ENCODE results near the gene KCNQ1. TPM values are rescaled to one million over a fixed set of nuclear protein-coding genes. Genes with fewer than 3 reads are reported as not detected.
A peak's percentile ranks its signal among the peaks of the same experiment; 100 is the strongest.

The KCNQ1 gene
- total RNA-seq, 4 donors from 2014 or later, result 0.81 to 2.2 (median 1.6) TPM

GRCh38 chr11:2746401-2747247 lies 301.8 kb downstream of the KCNQ1 start:
- DNase-seq (ENCODE audit: low spot score in 2 of 2), result peak in 1 of 2 donors; percentile 80
- no peak for TF ChIP-seq POLR2A (IDR thresholded peaks at IDR 0.05)
- TF ChIP-seq, protein P1, sequence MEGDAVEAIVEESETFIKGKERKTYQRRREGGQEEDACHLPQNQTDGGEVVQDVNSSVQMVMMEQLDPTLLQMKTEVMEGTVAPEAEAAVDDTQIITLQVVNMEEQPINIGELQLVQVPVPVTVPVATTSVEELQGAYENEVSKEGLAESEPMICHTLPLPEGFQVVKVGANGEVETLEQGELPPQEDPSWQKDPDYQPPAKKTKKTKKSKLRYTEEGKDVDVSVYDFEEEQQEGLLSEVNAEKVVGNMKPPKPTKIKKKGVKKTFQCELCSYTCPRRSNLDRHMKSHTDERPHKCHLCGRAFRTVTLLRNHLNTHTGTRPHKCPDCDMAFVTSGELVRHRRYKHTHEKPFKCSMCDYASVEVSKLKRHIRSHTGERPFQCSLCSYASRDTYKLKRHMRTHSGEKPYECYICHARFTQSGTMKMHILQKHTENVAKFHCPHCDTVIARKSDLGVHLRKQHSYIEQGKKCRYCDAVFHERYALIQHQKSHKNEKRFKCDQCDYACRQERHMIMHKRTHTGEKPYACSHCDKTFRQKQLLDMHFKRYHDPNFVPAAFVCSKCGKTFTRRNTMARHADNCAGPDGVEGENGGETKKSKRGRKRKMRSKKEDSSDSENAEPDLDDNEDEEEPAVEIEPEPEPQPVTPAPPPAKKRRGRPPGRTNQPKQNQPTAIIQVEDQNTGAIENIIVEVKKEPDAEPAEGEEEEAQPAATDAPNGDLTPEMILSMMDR (IDR thresholded peaks at IDR 0.05), result no peak
- 70 to 71% methylated on average over 20 to 24 of the region's 24 CpGs for WGBS, 2 donors
- intact Hi-C loops (cut with DNase I; ENCODE audit: low total_unique reads), result no loop called here
- no peak overlapping the region for H3K4me3 ChIP-seq (ENCODE audit: low read depth, poor library complexity, severe bottlenecking)

GRCh38 chr11:2747248-2748027 lies 302.6 kb downstream of the KCNQ1 start:
- peak in 1 of 2 donors; percentile 69 for DNase-seq (ENCODE audit: low spot score in 2 of 2)
- 55 to 71% methylated on average over 16 of the region's 16 CpGs for WGBS, 2 donors
- intact Hi-C loops (cut with DNase I; ENCODE audit: low total_unique reads), result no loop called here

GRCh38 chr11:2748061-2748813 lies 303.4 kb downstream of the KCNQ1 start:
- TF ChIP-seq POLR2A (IDR thresholded peaks at IDR 0.05), result no peak
- TF ChIP-seq, protein P1 (IDR thresholded peaks at IDR 0.05), result no peak
- intact Hi-C loops (cut with DNase I; ENCODE audit: low total_unique reads), result no loop called here
- 80 to 92% methylated on average over 8 to 11 of the region's 11 CpGs for WGBS, 2 donors
- DNase-seq (ENCODE audit: low spot score in 2 of 2), result peak in 1 of 2 donors; percentile 52
- no peak overlapping the region for H3K4me3 ChIP-seq (ENCODE audit: low read depth, poor library complexity, severe bottlenecking)

More at GRCh38 chr11:2747248-2748027, 302.6 kb downstream of the KCNQ1 start:
- TF ChIP-seq, protein P1 (IDR thresholded peaks at IDR 0.05), result no peak
- no peak overlapping the region for H3K4me3 ChIP-seq (ENCODE audit: low read depth, poor library complexity, severe bottlenecking)

DNA sequence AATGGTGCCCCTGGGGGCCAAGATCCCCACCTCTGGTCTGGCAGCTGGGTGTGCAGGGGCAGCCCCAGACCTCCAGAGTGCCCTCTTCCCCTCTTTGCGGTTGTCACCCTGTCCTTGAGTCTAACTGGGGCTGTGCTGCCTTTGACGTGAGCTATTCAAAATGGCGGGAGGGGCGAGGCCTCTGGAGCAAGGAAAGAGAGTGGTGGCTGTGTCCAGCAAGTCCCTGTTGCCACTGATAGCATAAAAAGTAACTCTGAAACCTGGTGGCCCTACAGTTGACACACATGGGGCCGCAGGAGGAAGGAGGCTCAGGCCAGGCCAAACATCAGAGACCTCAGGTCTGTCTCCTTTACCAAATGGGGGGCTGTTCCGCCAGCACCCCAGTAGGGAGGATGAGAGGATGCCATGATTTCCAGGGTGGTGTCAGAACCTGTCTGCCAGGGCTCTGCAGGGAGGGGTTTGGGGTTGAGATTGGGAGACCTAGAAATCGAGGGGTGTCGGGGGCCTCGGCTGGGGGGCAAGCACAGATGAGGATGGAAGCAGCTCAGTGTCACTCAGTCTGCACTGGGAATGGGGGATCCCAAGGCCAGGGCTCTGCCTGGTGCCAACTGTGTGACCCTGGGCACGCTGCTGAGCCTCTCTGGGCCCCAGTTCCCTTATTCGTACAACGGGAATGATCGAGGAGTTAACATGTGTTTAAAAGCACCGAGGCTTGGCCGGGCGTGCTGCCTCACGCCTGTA lies 304.2 kb downstream of the KCNQ1 start:
- no peak overlapping the region for H3K4me3 ChIP-seq (ENCODE audit: low read depth, poor library complexity, severe bottlenecking)
- intact Hi-C loops (cut with DNase I; ENCODE audit: low total_unique reads), result no loop called here
- peak in 1 of 2 donors; percentile 59 for DNase-seq (ENCODE audit: low spot score in 2 of 2)
- WGBS, 2 donors, result 88 to 93% methylated on average over 17 of the region's 17 CpGs
- no peak for TF ChIP-seq POLR2A (IDR thresholded peaks at IDR 0.05)
- TF ChIP-seq, protein P1 (IDR thresholded peaks at IDR 0.05), result no peak

GRCh38 chr11:2750101-2750681 lies 305.4 kb downstream of the KCNQ1 start:
- intact Hi-C loops (cut with DNase I; ENCODE audit: low total_unique reads), result no loop called here
- WGBS, 2 donors, result 85 to 89% methylated on average over 9 of the region's 9 CpGs
- DNase-seq (ENCODE audit: low spot score in 2 of 2), result peak in 1 of 2 donors; percentile 58
- H3K4me3 ChIP-seq (ENCODE audit: low read depth, poor library complexity, severe bottlenecking), result no peak overlapping the region
- TF ChIP-seq, protein P1 (IDR thresholded peaks at IDR 0.05), result no peak
- TF ChIP-seq POLR2A (IDR thresholded peaks at IDR 0.05), result no peak

All from lower leg skin (tissue), 4 donors.